Epithelial cell of proximal tubule (primary cell): Measurements from ENCODE around the gene ARRB2. TPM values are rescaled to one million over a fixed set of nuclear protein-coding genes. Genes with fewer than 3 reads are reported as not detected.
"Not testable (repeated sequence)": the region's sequence is repeated elsewhere in the genome, so short reads cannot be mapped to it uniquely, and the experiment has no call there.

Experiments
- DNase-seq: peaks from one replicate; pipeline ENCODE4 v3.0.0-alpha.2; 2011; ENCODE audit warnings: low read depth
- H3K4me3 ChIP-seq: 2 replicates; pipeline ENCODE4 v1.5.1; 2011; ENCODE audit warnings: low read depth, mild to moderate bottlenecking, low read length
- CTCF ChIP-seq: conservative IDR thresholded peaks from 2 replicates; pipeline ENCODE4 v1.5.1; 2012; ENCODE audit warnings: low read depth, mild to moderate bottlenecking, low read length
- total RNA-seq: library from RNA; depleted of rRNA; stranded (reverse); fragments of >200 nt; gene quantifications from 2 replicates; pipeline ENCODE4 v1.2.3, GENCODE V29; 2015

ARRB2 gene
- total RNA-seq, 1 donor from 2014 or later, result 19.9 TPM

- TF ChIP-seq CTCF, result no peak
- no peak overlapping the region for H3K4me3 ChIP-seq
- peak; percentile 79 for DNase-seq
Observed at GRCh38 chr17:4678448-4679026, 31.9 kb upstream of the ARRB2 start.

GRCh38 chr17:4679658-4680057 lies 30.8 kb upstream of the ARRB2 start:
- H3K4me3 ChIP-seq, result no peak overlapping the region
- DNase-seq, result peak; percentile 76
- no peak for TF ChIP-seq CTCF

GRCh38 chr17:4683739-4684138 lies 26.7 kb upstream of the ARRB2 start:
- DNase-seq, H3K4me3 ChIP-seq: not testable (repeated sequence)

- H3K4me3 ChIP-seq, DNase-seq: not testable (repeated sequence)
Observed at GRCh38 chr17:4689872-4690271, 20.6 kb upstream of the ARRB2 start.

GRCh38 chr17:4690745-4691144 lies 19.7 kb upstream of the ARRB2 start:
- no peak for DNase-seq
- TF ChIP-seq CTCF, result no peak
- no peak overlapping the region for H3K4me3 ChIP-seq

GRCh38 chr17:4691686-4692085 lies 18.7 kb upstream of the ARRB2 start:
- DNase-seq, result no peak
- H3K4me3 ChIP-seq, result no peak overlapping the region
- no peak for TF ChIP-seq CTCF

- no peak for TF ChIP-seq CTCF
- DNase-seq, result no peak
- H3K4me3 ChIP-seq, result no peak overlapping the region
Observed at GRCh38 chr17:4693416-4693815, 17.0 kb upstream of the ARRB2 start.

- H3K4me3 ChIP-seq, result no peak overlapping the region
- TF ChIP-seq CTCF, result no peak
- DNase-seq, result no peak
Observed at GRCh38 chr17:4696437-4696805, 14.0 kb upstream of the ARRB2 start.

- DNase-seq, H3K4me3 ChIP-seq: not testable (repeated sequence)
Observed at GRCh38 chr17:4699401-4700056, 10.9 kb upstream of the ARRB2 start.
